Skeletal muscle tissue (tissue), 4 donors: Measurements from ENCODE around the gene STK25. TPM values are rescaled to one million over a fixed set of nuclear protein-coding genes. Genes with fewer than 3 reads are reported as not detected.
A peak's percentile ranks its signal among the peaks of the same experiment; 100 is the strongest.

Experiments
- H3K27ac ChIP-seq: one replicate; pipeline ENCODE4 v1.7.0; 2013; ENCODE audit warnings: mild to moderate bottlenecking, low read depth, low read length, inconsistent platforms
- H3K27me3 ChIP-seq, 3 donors: one replicate each; pipeline ENCODE4 v1.7.0; 2013; ENCODE audit warnings: low read length in 3 of 3; ENCODE audit not compliant: control insufficient read depth in 3 of 3, insufficient read depth in 3 of 3
- H3K36me3 ChIP-seq, 3 donors: one replicate each; pipeline ENCODE4 v1.7.0; 2013; ENCODE audit warnings: low read length in 3 of 3; ENCODE audit not compliant: control insufficient read depth in 3 of 3, insufficient read depth in 3 of 3
- H3K4me1 ChIP-seq, 3 donors: one replicate each; pipeline ENCODE4 v1.7.0; 2013; ENCODE audit warnings: low read length in 3 of 3, mild to moderate bottlenecking in 3 of 3; ENCODE audit not compliant: control insufficient read depth in 3 of 3, insufficient read depth in 3 of 3
- H3K4me3 ChIP-seq, 3 donors: one replicate each; pipeline ENCODE4 v1.7.0; 2013; ENCODE audit warnings: low read length in 3 of 3
- H3K9ac ChIP-seq, 3 donors: one replicate each; pipeline ENCODE4 v1.7.0; 2013; ENCODE audit warnings: low read length in 3 of 3, mild to moderate bottlenecking in 3 of 3, moderate library complexity in 2 of 3, low read depth in 1 of 3
- H3K9me3 ChIP-seq, 3 donors: one replicate each; pipeline ENCODE4 v1.7.0; 2013; ENCODE audit warnings: low read length in 3 of 3; ENCODE audit not compliant: control insufficient read depth in 3 of 3
- total RNA-seq: library from RNA; depleted of rRNA; stranded (reverse); fragments of >200 nt; gene quantifications from one replicate; pipeline ENCODE4 v1.2.3, GENCODE V29; 2014
- donor health status: Osteomylitis.

The STK25 gene
- 178 TPM for total RNA-seq

- H3K27me3 ChIP-seq: no peaks in the 10 kb centered on the region
- no peaks in the 10 kb centered on the region for H3K9me3 ChIP-seq
- peak within 1 kb of the TSS; percentile 99 for H3K27ac ChIP-seq
- H3K36me3 ChIP-seq: peaks cover 0 to 7% (median 6%) of the 10 kb centered on the region in 3 donors
- H3K9ac ChIP-seq: peak within 1 kb of the TSS; percentile 88 to 96 (median 91)
- H3K4me1 ChIP-seq: peaks cover 45 to 56% (median 50%) of the 10 kb centered on the region in 3 donors
- H3K4me3 ChIP-seq: peak within 1 kb of the TSS; percentile 85 to 97 (median 96)
Observed at GRCh38 chr2:241508240-241509154, at the start of gene STK25. STK25 (minus strand) TSS chr2:241508584; CDS start chr2:241508035, 549 bp downstream.

DNA sequence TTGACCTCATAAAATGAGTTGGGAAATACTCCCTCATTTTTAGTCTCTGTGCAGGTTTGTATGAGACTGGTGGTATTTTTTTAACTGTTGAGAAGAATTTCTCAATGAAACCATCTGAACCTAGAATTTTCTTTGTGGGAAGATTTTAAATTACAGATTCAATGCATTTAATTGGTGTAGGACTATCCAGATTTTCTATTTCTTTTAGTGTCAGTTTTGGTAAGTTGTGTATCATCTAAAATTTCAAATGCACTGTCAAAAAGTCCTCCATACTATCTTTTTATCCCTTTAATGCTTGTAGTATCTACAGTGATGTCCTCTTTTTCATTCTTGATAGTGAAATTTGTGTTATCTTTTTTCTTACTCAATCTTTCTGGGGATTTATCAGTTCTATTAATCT, 48.4 kb upstream of the STK25 start:
- Histone ChIP-seq H3K27me3 (peaks cover 8 to 32% (median 31%) of the 10 kb centered on the region in 3 donors), H3K4me1 (peaks cover 9 to 10% (median 9%) of the 10 kb centered on the region in 3 donors), H3K9ac (no peak overlapping the region), H3K9me3 (no peaks in the 10 kb centered on the region), H3K27ac (no peak overlapping the region), H3K36me3 (no peaks in the 10 kb centered on the region), H3K4me3 (no peak overlapping the region)

DNA sequence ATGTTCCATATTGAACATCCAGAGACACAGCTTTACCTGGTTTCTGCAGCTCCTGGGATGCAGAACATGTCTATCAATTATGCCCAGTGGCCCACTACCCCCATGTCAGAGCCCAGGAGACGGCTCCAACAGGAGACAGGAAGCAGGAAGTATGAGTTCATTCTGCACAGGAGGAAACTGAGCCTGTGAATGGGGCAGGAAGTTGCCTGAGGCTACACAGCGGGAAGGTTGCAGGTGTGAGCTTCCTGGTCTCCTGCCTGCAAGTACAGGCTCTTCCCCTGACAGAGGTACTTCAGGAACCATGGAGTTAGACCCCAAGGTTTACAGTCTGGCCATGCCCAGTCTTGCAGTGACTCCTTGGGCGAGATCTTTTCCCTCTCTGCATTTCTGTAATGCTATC, 47.3 kb upstream of the STK25 start:
- H3K9ac ChIP-seq: no peak overlapping the region
- H3K4me1 ChIP-seq: peaks cover 9% of the 10 kb centered on the region in 3 donors
- no peak overlapping the region for H3K27ac ChIP-seq
- no peaks in the 10 kb centered on the region for H3K9me3 ChIP-seq
- peaks cover 10 to 31% (median 31%) of the 10 kb centered on the region in 3 donors for H3K27me3 ChIP-seq
- H3K4me3 ChIP-seq: no peak overlapping the region
- H3K36me3 ChIP-seq: no peaks in the 10 kb centered on the region

DNA sequence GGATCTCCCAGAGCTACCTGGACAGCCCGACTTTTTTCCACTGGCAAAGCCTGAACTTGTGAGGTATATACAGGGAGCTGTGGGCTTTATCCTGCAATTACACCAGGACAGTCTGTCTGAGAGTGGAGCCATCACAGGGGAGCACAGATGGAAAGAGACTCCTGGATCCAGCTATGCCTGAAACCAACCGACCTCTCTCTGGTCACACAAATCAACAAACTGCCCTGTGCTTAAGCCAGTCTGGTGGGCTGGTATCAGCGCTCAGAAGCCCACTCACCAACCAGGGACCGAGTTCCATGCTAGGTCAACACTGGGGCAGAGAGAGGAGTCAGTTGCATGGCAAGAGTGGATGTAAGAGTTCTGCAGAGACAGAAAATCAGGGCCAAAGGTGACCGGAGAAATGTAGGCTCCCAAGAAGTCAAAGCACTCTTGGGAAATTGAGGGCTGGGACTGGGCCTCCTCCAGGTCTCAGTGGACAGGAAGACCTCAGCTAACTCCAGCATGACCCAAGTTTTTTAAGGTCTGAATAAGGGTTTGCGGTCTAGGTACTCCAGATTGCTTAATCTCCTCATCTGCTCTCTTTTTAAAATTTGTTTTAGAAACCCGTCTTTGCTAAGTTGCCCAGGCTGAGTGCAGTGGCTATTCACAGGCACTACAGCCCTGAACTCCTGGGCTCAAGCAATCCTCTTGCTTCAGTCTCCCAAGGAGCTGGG, 46.4 kb upstream of the STK25 start:
- H3K4me1 ChIP-seq: peaks cover 2 to 3% (median 2%) of the 10 kb centered on the region in 3 donors
- H3K27ac ChIP-seq: no peak overlapping the region
- no peak overlapping the region for H3K4me3 ChIP-seq
- no peaks in the 10 kb centered on the region for H3K36me3 ChIP-seq
- H3K9ac ChIP-seq: no peak overlapping the region
- peaks cover 13 to 25% (median 22%) of the 10 kb centered on the region in 3 donors for H3K27me3 ChIP-seq
- no peaks in the 10 kb centered on the region for H3K9me3 ChIP-seq

DNA sequence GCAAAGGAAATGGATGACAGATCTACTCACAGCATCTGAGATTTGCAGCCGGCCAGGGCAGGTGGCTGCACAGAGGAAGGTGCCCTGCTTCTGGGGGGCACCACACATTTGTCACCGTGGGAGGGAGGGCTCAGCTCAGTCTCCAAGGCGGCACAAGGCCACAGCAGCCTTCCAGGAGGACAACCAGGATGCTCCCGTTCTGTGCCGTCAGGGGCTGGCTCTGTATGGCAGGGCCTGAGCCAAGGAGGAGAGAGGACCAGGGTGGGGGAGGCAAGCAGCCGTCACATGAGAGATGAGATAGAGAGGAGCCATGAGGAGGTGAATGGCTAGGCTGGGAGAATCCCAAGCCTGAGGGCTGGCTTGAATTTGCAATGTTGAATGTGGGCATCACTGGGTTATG, 45.6 kb upstream of the STK25 start:
- Histone ChIP-seq H3K27ac (no peak overlapping the region), H3K4me3 (no peak overlapping the region), H3K4me1 (peaks cover 0 to 2% (median under 1%) of the 10 kb centered on the region in 3 donors), H3K27me3 (peaks cover 13 to 24% (median 14%) of the 10 kb centered on the region in 3 donors), H3K36me3 (no peaks in the 10 kb centered on the region), H3K9ac (no peak overlapping the region), H3K9me3 (no peaks in the 10 kb centered on the region)

DNA sequence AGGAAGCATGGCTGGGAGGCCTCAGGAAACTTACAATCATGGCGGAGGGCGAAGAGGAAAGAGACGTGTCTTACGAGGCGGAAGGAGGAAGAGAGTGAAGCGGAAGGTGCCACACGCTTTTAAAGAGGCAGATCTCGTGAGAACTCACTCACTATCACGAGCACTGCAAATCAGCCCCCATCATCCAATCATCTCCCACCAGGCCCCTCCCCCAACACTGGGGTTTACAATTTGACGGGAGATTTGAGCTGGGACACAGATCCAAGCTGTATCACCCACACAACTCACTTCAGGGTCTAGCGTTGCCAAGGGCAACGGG, 45.1 kb upstream of the STK25 start:
- H3K27me3 ChIP-seq: peaks cover 12 to 24% (median 13%) of the 10 kb centered on the region in 3 donors
- H3K9me3 ChIP-seq: no peaks in the 10 kb centered on the region
- H3K36me3 ChIP-seq: no peaks in the 10 kb centered on the region
- H3K27ac ChIP-seq: no peak overlapping the region
- no peak overlapping the region for H3K4me3 ChIP-seq
- H3K9ac ChIP-seq: no peak overlapping the region
- H3K4me1 ChIP-seq: peaks cover 0 to 2% (median 0%) of the 10 kb centered on the region in 3 donors

DNA sequence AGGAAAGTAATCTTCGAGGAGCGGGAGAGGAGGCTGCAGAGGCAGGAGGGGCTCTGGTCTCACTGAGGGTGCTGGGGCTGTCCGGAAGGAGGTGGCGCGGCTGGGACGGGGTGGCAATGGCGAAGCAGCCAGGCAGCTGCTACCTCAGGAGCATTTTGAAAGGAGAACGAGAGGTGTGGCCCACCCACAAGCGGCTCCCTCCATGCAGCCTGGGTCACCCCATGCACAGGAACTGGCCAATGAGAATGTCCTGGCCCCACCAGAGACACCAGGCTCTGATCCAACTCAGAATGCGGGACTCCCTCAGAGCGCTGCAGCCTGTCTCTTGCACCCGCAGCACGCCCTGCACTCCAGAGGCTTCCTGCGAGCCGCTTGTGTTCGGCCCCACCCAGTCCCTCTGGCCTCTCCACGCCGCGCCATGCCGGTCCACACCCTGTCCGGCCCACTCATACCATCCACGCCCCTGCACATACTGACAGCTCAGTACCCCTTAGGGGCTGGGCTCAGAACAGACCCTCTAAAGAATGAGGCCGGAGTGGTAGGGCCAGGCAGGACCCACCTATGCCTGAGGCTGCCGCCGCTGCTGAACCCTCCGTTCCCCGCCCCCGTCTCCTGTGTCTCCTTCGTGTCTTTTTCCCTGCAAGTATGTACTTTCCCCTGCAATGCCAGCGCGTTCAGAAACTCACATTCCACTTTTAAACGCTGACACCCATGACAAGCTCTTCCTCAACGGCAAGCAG, 43.8 kb upstream of the STK25 start:
- Histone ChIP-seq H3K27me3 (peaks cover 11 to 13% (median 12%) of the 10 kb centered on the region in 3 donors), H3K9me3 (no peaks in the 10 kb centered on the region), H3K27ac (no peak overlapping the region), H3K4me3 (no peak overlapping the region), H3K4me1 (peaks cover 1 to 2% (median 1%) of the 10 kb centered on the region in 3 donors), H3K9ac (no peak overlapping the region), H3K36me3 (no peaks in the 10 kb centered on the region)

DNA sequence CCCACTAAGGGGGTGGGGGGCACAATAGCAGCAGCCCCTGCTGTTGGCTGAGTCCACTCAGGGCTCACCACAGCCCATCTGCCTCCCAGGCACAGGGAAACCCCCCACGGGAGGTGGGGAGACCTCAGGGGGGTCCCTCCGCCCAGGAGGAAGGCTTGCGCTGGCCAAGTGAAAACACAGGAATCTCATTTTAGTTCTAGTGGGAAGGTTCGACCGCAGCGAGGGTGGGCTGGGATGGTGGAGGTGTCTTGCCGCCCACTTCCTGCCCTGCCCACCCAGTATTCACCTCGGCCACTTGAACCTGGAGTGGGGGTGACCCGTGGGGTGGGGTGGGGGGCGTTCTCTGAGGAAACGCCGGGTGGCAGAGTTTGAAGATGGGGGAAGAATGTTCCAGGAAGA, 43.2 kb upstream of the STK25 start:
- Histone ChIP-seq H3K27ac (no peak overlapping the region), H3K4me1 (peaks cover 7 to 8% (median 7%) of the 10 kb centered on the region in 3 donors), H3K4me3 (no peak overlapping the region), H3K36me3 (no peaks in the 10 kb centered on the region), H3K27me3 (peaks cover 13 to 17% (median 17%) of the 10 kb centered on the region in 3 donors), H3K9ac (no peak overlapping the region), H3K9me3 (no peaks in the 10 kb centered on the region)

- H3K27me3 ChIP-seq: peaks cover 13 to 23% (median 21%) of the 10 kb centered on the region in 3 donors
- H3K9ac ChIP-seq: no peak overlapping the region
- no peaks in the 10 kb centered on the region for H3K9me3 ChIP-seq
- H3K4me1 ChIP-seq: peaks cover 8 to 11% (median 10%) of the 10 kb centered on the region in 3 donors
- H3K4me3 ChIP-seq: no peak overlapping the region
- no peak overlapping the region for H3K27ac ChIP-seq
- H3K36me3 ChIP-seq: no peaks in the 10 kb centered on the region
Observed at GRCh38 chr2:241550616-241551580, 42.5 kb upstream of the STK25 start.
